D721Med (cell line): Measurements from ENCODE around the gene EZH1.

Source experiments
- DNase-seq: peaks from one replicate; pipeline ENCODE4 v3.0.0; 2011; ENCODE audit warnings: low spot score; ENCODE audit not compliant: insufficient read length
- FAIRE-seq: peaks from 2 replicates; lab custom pipeline; 2011; peaks lifted over from hg19 to GRCh38; lab: Jason Lieb, UNC
- CTCF ChIP-seq: IDR thresholded peaks from 2 replicates; pipeline ENCODE4 v1.5.1; 2012; ENCODE audit warnings: mild to moderate bottlenecking, control low read depth; ENCODE audit not compliant: insufficient read depth; ENCODE audit errors: missing control alignments

The EZH1 gene

GRCh38 chr17:42677012-42677857, 67.6 kb downstream of the EZH1 start:
- TF ChIP-seq CTCF, result no peak
- FAIRE-seq, result no peak
- DNase-seq, result peak; percentile 100

GRCh38 chr17:42676424-42677011, 68.3 kb downstream of the EZH1 start, which contains the start of gene PLEKHH3:
Gene PLEKHH3, minus strand, starts transcription at chr17:42676994. Its CDS starts 431 bp downstream, at chr17:42676563.
- DNase-seq (no peak), FAIRE-seq (no peak)
- no peak for TF ChIP-seq CTCF

- no peak for DNase-seq
- no peak for TF ChIP-seq CTCF
- no peak for FAIRE-seq
Measured at GRCh38 chr17:42675965-42676423, 68.8 kb downstream of the EZH1 start.

GRCh38 chr17:42675348-42675964, 69.4 kb downstream of the EZH1 start:
- TF ChIP-seq CTCF, result no peak
- FAIRE-seq (no peak), DNase-seq (no peak)

- FAIRE-seq, result no peak
- no peak for TF ChIP-seq CTCF
Measured at GRCh38 chr17:42674755-42675347, 70.0 kb downstream of the EZH1 start.

GRCh38 chr17:42673885-42674754, 70.7 kb downstream of the EZH1 start:
- no peak for FAIRE-seq
- DNase-seq, result no peak

More at GRCh38 chr17:42674755-42675347, 70.0 kb downstream of the EZH1 start:
- no peak for DNase-seq

More at GRCh38 chr17:42673885-42674754, 70.7 kb downstream of the EZH1 start:
- TF ChIP-seq CTCF, result peak; percentile 41
